ENCODE measurements around the gene FAM81B.

- TF ChIP-seq CTCF (IDR thresholded peaks at IDR 0.05; ENCODE audit: poor library complexity) (no peak), EZH2 (IDR thresholded peaks at IDR 0.05; ENCODE audit: borderline replicate concordance) (no peak)
These were observed 96.7 kb downstream of the FAM81B start for GRCh38 chr5:95487880-95488279.
